GM21528 (cell line): ENCODE results near the gene GMCL1.
"Not testable (repeated sequence)": the region's sequence is repeated elsewhere in the genome, so short reads cannot be mapped to it uniquely, and the experiment has no call there.

Experiments
- ATAC-seq: cut with Tn5 transposase; IDR thresholded peaks from one replicate; pipeline ENCODE4 v1.9.1; 2021; ENCODE audit warnings: mild to moderate bottlenecking, moderate library complexity; ENCODE audit not compliant: unreplicated experiment, low FRiP score

GMCL1 gene

DNA sequence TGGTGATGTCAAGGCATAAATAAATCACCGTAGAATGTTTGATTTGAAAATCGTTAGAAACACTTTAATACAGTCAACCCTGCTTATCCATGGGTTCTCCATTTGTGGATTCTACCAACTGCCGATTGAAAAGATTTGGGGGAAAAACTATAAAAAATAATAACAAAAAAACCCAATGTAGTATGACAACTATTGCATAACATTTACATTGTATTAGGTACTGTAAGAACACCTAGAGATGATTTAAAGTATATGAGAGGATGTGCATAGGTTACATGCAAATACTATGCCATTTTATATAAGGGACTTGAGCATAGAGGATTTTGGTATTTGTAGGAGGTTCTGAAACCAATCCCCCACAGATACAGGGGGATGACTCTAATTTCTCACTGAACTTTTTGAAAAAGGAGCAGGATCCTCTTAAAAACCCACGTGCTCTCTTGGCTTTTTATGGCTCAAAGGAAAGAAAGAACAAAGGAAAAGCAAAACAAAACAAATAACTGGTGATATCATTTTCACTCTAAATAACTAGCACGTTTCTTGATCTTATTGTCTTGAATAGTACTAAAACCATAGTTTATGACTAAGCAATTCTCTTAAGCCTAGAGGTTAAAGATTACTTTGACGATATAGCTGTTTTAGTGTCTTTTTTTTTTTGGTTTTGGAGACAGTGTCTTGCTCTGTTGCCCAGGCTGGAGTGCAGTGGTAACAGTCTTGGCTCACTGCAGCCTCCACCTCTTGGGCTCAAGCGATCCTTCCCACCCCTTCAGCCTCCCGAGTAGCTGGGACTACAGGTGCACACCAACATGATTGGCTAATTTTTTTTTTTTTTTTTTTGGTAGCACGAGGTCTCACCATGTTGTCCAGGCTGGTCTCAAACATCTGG, 17.0 kb downstream of the GMCL1 start:
- no peak for ATAC-seq

GRCh38 chr2:69847068-69847828, 17.8 kb downstream of the GMCL1 start:
- no peak for ATAC-seq

GRCh38 chr2:69848186-69848790, 18.8 kb downstream of the GMCL1 start:
- ATAC-seq = no peak

- no peak for ATAC-seq
Observed at GRCh38 chr2:69858261-69858660, 28.8 kb downstream of the GMCL1 start.

GRCh38 chr2:69863298-69863697, 33.8 kb downstream of the GMCL1 start:
- ATAC-seq = no peak

- ATAC-seq = no peak
Observed at GRCh38 chr2:69888451-69888850, 59.0 kb downstream of the GMCL1 start.

GRCh38 chr2:69889302-69889701, 59.8 kb downstream of the GMCL1 start:
- no peak for ATAC-seq

GRCh38 chr2:69890881-69891280, 61.4 kb downstream of the GMCL1 start:
- no peak for ATAC-seq

GRCh38 chr2:69892838-69893424, 63.5 kb downstream of the GMCL1 start:
- ATAC-seq = not testable (repeated sequence)

DNA sequence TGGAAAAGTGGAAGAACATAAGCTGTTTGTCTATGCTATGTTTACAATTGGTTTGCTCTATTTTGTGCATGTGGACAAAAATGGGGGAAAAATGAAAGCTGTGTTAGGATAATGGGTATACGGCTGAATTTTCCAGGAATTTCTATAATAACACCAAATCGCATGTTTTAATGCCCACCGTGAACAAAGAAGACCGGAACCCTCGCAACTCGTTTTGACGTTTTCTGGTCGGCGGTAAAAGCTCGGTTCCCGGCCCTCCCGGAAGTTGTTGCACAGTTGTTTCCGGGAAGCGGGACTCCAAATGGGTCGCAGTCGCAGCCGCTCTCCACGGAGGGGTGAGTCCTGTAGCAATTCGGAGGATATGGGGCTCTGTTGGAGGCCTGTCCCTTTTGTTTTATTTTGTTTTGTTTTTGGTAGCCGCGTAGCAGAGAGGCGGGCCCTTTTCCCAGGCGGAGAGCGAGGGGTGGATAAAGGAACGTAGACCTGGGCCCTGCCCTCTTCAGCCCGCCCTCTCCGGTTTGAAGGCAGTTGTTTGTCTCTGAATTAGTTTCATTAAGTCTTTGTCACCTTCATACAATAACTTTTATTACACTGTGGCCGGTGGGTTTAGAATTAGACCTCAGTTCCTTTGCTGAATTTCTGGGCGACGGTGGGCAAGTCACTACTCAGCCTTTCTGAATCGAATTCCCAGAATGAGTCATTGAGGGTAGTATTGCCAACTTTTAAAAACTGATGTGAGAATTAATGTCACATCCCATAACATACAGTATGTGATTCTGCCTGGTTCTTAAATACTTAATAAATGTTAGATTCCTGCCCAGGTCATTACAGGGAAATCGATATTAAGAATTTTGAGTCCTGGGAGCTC, 64.5 kb downstream of the GMCL1 start, which contains the start of gene SNRNP27:
TSS of gene SNRNP27 (plus strand) at position 273 of the 868 bp plus-strand sequence. CDS start at position 302, 29 bp downstream.
- peak; percentile 79 for ATAC-seq

- ATAC-seq = not testable (repeated sequence)
Observed at GRCh38 chr2:69894737-69895136, 65.3 kb downstream of the GMCL1 start.

DNA sequence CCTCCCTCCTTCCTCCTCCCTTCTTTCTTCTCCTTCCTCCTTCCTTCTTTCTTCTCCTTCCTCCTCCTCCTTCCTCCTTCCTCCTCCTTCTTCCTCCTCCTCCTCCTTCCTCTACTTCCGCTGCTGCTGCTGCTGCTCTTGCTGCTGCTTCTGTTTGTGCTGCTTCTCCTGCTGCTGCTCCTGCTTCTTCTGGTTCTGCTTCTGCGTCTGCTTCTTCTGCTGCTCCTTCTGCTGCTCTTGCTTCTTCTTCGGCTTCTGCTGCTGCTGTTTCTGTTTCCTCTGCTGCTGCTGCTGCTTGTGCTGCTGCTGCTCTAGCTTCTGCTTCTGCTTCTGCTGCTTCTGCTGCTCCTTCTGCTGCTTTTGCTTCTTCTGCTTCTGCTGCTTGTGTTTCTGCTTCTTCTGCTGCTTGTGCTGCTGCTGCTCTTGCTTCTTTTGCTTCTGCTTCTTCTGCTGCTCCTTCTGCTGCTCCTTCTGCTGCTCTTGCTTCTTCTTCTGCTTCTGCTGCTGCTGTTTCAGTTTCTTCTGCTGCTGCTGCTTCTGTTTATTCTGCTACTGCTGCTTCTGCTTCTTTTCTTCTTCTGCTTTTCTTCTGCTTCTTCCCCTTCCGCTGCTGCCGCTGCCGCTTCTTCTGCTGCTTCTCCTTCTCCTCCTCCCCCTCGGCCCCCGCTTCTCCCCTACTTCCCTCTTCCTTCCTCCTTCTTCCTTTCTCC, 72.9 kb downstream of the GMCL1 start:
- no peak for ATAC-seq

DNA sequence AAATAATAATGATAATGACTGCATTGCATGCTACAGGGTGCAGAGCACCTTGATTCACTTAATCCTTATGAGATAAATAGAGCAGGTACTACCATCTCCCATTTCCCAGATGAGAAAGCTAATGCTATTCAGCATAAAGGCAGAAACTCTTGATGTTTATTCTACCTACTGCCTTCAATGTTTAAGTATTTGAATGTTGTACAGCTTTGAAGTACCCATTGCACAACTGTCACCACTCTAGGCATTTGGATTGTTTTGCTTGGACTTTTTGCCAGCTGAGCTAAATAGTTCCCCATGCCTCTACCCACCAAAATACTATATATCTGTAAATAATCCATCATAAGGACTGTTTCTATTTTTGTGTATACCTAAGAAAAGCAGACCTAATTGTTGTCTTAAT, 77.8 kb downstream of the GMCL1 start:
- no peak for ATAC-seq

DNA sequence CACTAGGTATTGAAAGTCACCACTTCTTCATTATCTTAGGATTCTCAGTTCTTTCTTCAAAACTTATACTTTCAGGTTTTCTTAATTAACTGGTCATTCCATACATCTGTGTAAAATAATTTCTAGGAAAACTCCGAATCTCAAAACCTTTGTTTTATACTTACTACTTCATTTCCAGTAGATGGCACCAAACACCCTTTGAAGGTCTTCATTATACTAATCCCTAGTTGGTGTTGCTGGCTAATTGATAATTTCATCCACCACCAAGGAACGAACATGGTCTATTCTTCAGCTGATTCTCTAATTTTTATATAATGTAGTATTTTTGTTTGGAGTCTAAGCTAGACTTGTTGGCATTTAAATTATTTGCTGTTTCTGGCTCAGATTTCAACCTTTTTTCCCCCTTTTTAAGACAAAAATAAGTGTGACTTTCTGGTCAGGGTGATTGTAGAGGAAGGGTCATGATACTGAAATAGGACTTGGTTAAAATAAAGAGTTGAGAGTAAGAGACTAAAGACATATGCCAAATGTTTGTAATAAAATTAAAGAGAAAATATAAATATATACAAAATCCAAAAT, 82.6 kb downstream of the GMCL1 start:
- no peak for ATAC-seq

DNA sequence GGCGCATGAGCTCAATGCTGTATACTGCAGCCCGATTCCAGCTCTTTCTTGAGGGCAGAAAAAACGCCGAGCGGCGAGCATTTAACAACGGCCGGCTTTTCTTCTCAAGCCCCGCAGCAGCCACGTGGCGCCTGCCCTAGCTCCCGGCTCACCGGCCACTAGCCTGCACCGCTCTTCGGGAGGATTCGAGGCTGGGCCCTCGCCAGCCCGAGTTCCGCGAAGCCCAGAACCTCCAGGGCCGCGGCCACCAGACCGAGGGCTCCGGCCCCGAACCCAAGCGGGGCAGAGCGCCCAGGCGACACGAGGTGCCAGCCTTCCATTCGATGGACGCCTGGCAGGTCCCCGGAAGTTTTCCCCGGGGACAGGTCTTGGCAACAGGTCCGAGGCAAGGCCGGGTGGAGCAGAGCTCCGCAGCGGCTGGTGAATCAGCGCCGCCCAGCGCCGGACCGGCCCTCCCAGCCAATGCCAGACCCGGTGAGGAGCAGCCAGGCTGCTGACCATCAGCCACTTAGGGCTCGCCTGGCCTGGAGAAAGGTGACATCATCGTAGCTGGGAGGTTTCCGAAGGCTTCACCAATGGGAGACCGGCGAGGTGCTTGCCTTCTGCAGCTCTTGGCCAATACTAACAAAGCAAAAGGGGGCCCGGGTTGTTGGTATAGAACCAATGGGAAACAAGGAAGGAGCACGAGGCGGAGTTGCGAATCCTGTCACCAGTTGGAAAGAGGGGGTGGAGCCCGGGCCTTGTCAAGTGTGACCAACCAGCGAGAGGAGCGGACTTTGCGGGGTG, 84.9 kb downstream of the GMCL1 start:
- peak; percentile 91 for ATAC-seq

DNA sequence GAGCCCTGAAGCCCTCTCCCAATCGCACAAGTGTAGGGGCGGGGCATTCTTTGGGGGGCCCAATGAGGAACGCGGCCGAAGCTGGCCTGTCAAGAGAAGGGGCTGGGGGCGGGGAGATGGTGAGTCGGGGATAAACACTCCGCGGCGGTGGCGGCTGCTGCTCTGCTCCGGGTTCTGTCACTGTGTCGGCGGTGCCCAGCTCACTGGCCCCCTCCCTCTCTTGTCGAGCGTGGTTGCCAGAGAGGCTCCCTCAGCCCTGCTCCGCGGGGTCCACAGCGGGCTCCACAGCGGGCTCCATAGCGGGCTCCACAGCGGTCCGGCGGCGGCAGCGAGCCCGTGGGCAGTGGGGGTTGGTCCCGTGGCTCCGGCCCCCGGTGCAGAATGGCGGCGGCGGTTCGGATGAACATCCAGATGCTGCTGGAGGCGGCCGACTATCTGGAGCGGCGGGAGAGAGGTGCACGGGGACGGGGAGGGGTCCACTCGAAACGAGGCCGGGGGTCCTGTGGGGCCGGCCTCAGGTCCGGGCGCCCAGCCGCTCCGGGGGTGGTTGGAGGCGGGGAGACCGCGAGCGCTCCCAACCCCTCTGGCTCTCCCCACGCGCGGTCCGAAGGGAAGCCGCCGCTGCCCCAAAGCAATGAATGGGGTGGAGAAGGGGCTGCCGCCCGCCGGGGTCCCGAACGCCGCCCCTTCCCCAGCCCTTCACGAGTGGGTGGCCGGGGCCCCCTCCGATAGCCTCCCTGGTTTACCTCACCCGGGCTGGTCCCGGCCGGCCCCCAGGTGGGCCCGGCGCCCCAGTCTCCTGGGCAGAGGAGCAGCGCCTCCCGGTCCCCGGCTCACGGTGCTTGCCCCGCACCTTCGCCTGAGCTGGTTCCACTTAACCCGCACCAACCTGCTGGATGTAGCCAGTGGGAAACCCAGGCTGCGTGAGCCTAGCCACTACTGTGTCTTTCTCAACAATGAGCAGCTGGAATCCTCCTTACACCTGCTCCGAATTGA, 85.8 kb downstream of the GMCL1 start, which contains the start of gene MXD1:
TSS of gene MXD1 (plus strand) at position 160 of the 996 bp plus-strand sequence. CDS start at position 382, 222 bp downstream.
- no peak for ATAC-seq

DNA sequence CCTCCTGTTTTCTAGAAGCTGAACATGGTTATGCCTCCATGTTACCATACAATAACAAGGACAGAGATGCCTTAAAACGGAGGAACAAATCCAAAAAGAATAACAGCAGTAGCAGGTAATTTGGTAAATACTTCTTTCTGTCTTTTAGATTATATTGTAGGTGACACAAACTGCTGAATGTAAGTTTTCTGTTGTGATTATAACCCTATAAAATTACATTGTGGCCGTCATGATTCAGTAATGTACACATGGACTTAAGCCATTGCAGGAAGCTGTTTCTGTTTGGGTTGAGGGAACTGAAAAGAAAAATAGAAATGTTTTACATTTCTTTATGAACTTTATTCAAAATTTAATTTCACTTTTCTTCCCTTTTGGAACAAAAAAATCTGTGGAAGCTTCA, 86.6 kb downstream of the GMCL1 start:
- ATAC-seq = no peak
